Measurements from ENCODE around the gene LACC1. TPM values are rescaled to one million over a fixed set of nuclear protein-coding genes. Genes with fewer than 3 reads are reported as not detected.

Gene LACC1
- total and polyA plus RNA-seq, 2 of the 8 experiments (the other 6 are each of a cell fraction or from before 2014, with no cell fraction given) = 0.57 to 3.6 TPM

DNA sequence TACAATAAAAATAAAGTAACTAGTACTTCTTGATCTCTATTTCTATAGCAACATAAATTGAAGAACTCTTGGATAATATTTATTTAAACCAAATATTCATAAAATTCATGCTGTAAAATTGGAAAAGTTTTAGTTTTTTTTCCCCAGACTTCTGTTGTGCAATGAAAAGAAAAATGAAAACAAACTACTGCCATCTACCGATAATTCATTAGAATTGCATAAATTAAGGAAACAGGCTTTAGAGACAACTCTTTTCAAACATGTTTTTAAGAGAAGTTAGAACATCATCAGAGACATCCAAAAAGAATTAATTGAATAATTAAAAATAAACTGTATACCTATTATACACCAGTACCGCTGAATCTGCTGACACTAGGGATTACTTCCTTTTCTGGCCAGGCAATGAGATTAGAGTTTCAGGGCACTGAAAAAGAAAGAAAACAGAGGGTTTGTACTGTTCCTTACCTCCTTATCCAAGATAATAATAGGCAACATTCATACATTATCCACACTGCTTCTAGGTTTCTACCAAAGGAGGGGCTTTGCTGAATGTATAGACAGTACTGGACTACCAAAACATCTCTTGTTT is 5.1 kb upstream of the LACC1 start:
- Histone ChIP-seq H4K5ac (ENCODE audit: insufficient read length, low read depth, low read length) (no peak overlapping the region), H3K79me1 (ENCODE audit: low read depth, low read length) (no peaks in the 10 kb centered on the region), H2AK5ac (ENCODE audit: low read depth, low read length) (no peak overlapping the region), H3K23ac (ENCODE audit: insufficient read length) (no peak overlapping the region), H2BK12ac (ENCODE audit: low read depth, low read length) (no peak overlapping the region), H4K8ac (ENCODE audit: extremely low read depth, insufficient read depth, low read length) (no peak overlapping the region), H2BK20ac (ENCODE audit: low read length) (no peak overlapping the region), H3K27ac (ENCODE audit: low read depth, low read length) (no peak overlapping the region), H3K36me3 (ENCODE audit: control insufficient read depth in 2 of 4, insufficient read depth in 4 of 4, low read length in 3 of 4) (no peaks in the 10 kb centered on the region), H3K23me2 (ENCODE audit: low read depth, low read length) (peaks cover 4% of the 10 kb centered on the region; the same call in 1 of the 2 replicates), H2BK120ac (replicated peaks; ENCODE audit: low read depth, low read length) (no peak overlapping the region), H3K27me3 (replicated peaks in 1 of 4; ENCODE audit: control insufficient read depth in 3 of 4, extremely low read depth in 1 of 4, insufficient read depth in 3 of 4, low read length in 3 of 4) (no peaks in the 10 kb centered on the region), H3K4me1 (replicated peaks in 1 of 4; ENCODE audit: control insufficient read depth in 3 of 4, insufficient read depth in 4 of 4, low read length in 3 of 4) (peaks cover 0 to 6% (median 1%) of the 10 kb centered on the region in 4 experiments; a peak in 3 of 7 replicates), H3K4me2 (ENCODE audit: insufficient read depth in 1 of 2, low read depth in 2 of 2, low read length in 2 of 2) (no peak overlapping the region), H2BK5ac (ENCODE audit: low read depth, low read length) (no peak overlapping the region), H3K9me3 (ENCODE audit: insufficient read depth in 2 of 2, low read depth in 1 of 2, low read length in 1 of 2) (no peaks in the 10 kb centered on the region), H3K14ac (ENCODE audit: insufficient read length) (no peak overlapping the region), H3K9ac (replicated peaks in 1 of 4; ENCODE audit: extremely low read depth in 1 of 4, low read depth in 3 of 4, low read length in 3 of 4) (no peak overlapping the region), H3K4ac (replicated peaks; ENCODE audit: insufficient read length, low read depth, low read length) (no peak overlapping the region), H3K4me3 (ENCODE audit: extremely low read depth in 1 of 4, insufficient read depth in 2 of 4, low read depth in 3 of 4, low read length in 4 of 4) (no peak overlapping the region), H3K79me2 (ENCODE audit: control insufficient read depth in 1 of 2, insufficient read depth in 2 of 2, low read length in 2 of 2) (no peaks in the 10 kb centered on the region; a peak in 1 of 4 replicates), H4K91ac (replicated peaks; ENCODE audit: insufficient read length, low read length) (no peak overlapping the region), H2BK15ac (ENCODE audit: low read length) (no peak overlapping the region), H3K56ac (replicated peaks; ENCODE audit: insufficient read length, low read depth, low read length) (no peak overlapping the region), H2AFZ (ENCODE audit: low read length) (no peak overlapping the region), H4K20me1 (replicated peaks in 1 of 2; ENCODE audit: control insufficient read depth in 1 of 2, insufficient read depth in 2 of 2, low read length in 2 of 2) (no peaks in the 10 kb centered on the region), H3K18ac (ENCODE audit: extremely low read depth, low read length) (no peak overlapping the region)
- peak; percentile 96 for TF ChIP-seq CEBPB (IDR thresholded peaks at IDR 0.05; ENCODE audit: low read depth, low read length)
- TF ChIP-seq, protein P1, sequence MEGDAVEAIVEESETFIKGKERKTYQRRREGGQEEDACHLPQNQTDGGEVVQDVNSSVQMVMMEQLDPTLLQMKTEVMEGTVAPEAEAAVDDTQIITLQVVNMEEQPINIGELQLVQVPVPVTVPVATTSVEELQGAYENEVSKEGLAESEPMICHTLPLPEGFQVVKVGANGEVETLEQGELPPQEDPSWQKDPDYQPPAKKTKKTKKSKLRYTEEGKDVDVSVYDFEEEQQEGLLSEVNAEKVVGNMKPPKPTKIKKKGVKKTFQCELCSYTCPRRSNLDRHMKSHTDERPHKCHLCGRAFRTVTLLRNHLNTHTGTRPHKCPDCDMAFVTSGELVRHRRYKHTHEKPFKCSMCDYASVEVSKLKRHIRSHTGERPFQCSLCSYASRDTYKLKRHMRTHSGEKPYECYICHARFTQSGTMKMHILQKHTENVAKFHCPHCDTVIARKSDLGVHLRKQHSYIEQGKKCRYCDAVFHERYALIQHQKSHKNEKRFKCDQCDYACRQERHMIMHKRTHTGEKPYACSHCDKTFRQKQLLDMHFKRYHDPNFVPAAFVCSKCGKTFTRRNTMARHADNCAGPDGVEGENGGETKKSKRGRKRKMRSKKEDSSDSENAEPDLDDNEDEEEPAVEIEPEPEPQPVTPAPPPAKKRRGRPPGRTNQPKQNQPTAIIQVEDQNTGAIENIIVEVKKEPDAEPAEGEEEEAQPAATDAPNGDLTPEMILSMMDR (IDR thresholded peaks at IDR 0.05; ENCODE audit: control extremely low read depth in 1 of 3, insufficient read depth in 1 of 3, low read depth in 1 of 3, low read length in 3 of 3) = peak in 1 of 3 experiments; percentile 20; a peak in 2 of 4 replicates
- peak in 1 of 2 experiments; percentile 50; a peak in 3 of 4 replicates for TF ChIP-seq RAD21 (IDR thresholded peaks at IDR 0.05 in 1 of 2, conservative IDR thresholded peaks at IDR 0.05 in 1 of 2; ENCODE audit: low read depth in 2 of 2, low read length in 2 of 2)
- TF ChIP-seq RXRA (IDR thresholded peaks at IDR 0.05; ENCODE audit: insufficient read depth, low read depth, low read length) = no peak
- CTCF ChIA-PET (ENCODE audit: partially characterized antibody) = interaction anchor here (0.9 to 1.1 kb wide), 3 partner anchors 14 to 906 kb away, joined by 3 read pairs; no protein-coding TSS in a partner anchor
- FAIRE-seq (no peak), DNase-seq (ENCODE audit: low read depth in 1 of 2, low spot score in 2 of 2) (no peak)
- POLR2A ChIA-PET (ENCODE audit: partially characterized antibody) = no interaction called here
- WGBS, 2 experiments (ENCODE audit: extremely low coverage in 1 of 2, insufficient coverage in 1 of 2, insufficient read length in 1 of 2, insufficient replicate concordance in 2 of 2, low coverage in 1 of 2, low lambda C conversion rate in 2 of 2, missing lambda C conversion rate in 1 of 2) = 35% methylated on average over 2 of the region's 2 CpGs; no CpG with 5 or more reads in 1 of the 2 experiments
